ENCODE results near the gene CMC2. TPM values are rescaled to one million over a fixed set of nuclear protein-coding genes. Genes with fewer than 3 reads are reported as not detected.

CMC2 gene
- total RNA-seq, 1 donor = 30.7 TPM

DNA sequence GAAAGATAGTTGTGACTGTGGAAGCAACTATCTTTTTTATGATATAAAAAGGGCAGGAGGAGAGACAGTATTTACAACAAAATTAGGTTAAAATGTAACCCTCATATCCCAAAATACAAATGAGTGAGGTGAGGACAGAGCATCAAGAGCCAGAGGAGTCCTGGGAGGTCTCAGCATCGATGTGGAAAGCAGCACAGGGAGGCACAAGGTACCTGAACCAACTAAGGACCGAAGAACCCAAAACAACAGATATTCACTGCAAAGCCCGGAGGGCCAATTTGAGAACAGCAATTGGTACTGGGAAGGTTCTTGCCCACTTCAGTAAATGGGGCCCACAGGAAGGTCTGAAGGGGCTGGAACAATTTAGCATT lies 37.6 kb downstream of the CMC2 start:
- TF ChIP-seq, protein P1, sequence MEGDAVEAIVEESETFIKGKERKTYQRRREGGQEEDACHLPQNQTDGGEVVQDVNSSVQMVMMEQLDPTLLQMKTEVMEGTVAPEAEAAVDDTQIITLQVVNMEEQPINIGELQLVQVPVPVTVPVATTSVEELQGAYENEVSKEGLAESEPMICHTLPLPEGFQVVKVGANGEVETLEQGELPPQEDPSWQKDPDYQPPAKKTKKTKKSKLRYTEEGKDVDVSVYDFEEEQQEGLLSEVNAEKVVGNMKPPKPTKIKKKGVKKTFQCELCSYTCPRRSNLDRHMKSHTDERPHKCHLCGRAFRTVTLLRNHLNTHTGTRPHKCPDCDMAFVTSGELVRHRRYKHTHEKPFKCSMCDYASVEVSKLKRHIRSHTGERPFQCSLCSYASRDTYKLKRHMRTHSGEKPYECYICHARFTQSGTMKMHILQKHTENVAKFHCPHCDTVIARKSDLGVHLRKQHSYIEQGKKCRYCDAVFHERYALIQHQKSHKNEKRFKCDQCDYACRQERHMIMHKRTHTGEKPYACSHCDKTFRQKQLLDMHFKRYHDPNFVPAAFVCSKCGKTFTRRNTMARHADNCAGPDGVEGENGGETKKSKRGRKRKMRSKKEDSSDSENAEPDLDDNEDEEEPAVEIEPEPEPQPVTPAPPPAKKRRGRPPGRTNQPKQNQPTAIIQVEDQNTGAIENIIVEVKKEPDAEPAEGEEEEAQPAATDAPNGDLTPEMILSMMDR (IDR thresholded peaks at IDR 0.05; ENCODE audit: insufficient read depth, low read depth, low read length) = no peak

DNA sequence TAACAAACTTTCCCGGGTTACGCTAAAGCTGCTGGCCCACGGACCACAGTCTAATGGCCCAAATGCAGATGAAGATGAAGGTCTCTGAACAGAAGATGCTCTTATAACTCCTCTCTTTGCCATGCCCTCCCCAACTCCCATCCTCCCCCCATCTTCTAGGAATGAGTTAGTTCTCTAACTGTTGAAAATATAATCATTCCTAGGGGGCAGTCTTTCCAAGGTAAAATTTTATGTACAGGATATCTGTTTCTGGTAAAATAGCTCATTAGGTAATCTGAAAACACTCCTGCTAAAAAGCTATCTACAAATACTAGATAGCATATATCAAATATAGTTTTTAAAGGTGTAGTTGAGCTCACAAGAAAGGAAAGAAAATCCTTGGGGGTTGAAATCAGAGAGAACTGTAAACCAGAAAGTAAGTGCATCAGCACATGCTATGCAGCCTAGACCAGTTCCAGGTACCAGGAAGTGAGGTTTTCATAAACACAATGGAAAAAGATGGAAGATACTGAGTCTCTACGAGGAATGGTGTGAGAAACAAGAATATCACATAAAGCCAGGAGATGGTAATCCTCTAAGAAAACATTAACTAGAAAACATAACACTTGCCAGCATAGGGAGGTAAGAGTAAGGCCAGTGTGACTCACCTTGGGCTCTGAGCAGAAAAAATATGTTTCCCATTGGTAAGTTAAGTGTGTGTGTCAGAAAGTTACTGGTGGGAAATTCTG lies 38.1 kb downstream of the CMC2 start:
- H3K4me3 ChIP-seq (ENCODE audit: low read depth, low read length) = no peak overlapping the region
- no peak for DNase-seq (ENCODE audit: low read depth)
- TF ChIP-seq, protein P1 (IDR thresholded peaks at IDR 0.05; ENCODE audit: insufficient read depth, low read depth, low read length) = peak; percentile 28

More for the DNA sequence above, 37.6 kb downstream of the CMC2 start:
- H3K4me3 ChIP-seq (ENCODE audit: low read depth, low read length) = no peak overlapping the region
- DNase-seq (ENCODE audit: low read depth) = no peak

DNA sequence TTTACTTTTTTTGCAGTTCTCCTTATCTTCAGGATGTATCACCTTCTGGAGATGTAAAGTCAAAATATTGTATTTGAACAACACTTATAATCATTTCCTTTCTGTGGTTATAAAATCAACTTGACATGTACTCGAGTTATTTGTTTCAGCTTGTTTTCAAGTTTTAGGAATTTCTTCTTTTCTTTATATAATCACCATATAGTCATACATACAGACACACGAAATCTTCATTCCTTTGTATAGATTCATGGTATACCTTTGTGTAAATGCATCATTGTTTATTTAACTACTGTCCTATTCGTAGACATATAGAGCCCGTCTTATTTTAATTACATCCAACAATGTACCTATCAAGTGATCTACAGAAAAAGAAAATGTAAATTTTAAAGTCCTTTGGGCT lies 40.1 kb downstream of the CMC2 start:
- H3K4me3 ChIP-seq (ENCODE audit: low read depth, low read length) = no peak overlapping the region
- TF ChIP-seq, protein P1 (IDR thresholded peaks at IDR 0.05; ENCODE audit: insufficient read depth, low read depth, low read length) = no peak
- no peak for DNase-seq (ENCODE audit: low read depth)

DNA sequence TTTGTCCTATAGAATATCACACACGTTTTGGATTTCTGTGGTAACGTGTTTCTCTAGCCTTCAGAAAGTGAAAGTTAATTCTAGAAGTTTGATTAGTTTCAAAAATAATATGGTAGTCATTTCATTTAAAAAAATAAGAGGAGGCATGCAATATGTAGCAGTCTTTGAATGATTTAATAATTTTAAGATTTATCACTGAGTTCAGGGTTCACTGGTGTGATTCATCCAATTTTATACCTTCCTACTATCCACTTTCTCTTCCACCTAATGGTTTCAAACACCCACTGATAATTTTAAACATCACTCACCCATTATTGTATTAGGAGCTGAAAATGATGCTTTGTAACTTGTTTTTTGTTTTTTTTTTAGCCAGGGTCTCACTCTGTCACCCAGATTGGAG lies 42.3 kb downstream of the CMC2 start:
- TF ChIP-seq, protein P1 (IDR thresholded peaks at IDR 0.05; ENCODE audit: insufficient read depth, low read depth, low read length) = no peak
- no peak overlapping the region for H3K4me3 ChIP-seq (ENCODE audit: low read depth, low read length)
- no peak for DNase-seq (ENCODE audit: low read depth)

DNA sequence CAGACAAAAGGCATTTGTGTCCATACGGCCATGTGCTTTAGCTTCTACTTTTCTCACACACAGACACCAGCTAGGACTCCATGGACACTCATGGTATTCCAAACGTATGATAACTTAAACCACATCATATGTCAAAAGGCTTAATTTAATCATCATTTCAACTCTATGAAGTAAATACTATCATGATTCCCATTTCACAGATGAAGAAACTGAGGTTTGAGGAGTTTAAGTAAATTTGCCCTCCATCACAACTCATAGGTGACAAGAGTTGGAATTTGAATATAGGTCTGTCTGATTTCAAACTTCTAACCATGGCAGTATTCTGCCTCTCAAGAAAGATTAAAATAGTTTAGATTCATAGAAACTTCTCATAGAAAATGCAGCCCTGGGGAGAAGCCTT lies 43.8 kb downstream of the CMC2 start:
- no peak overlapping the region for H3K4me3 ChIP-seq (ENCODE audit: low read depth, low read length)
- no peak for DNase-seq (ENCODE audit: low read depth)
- TF ChIP-seq, protein P1 (IDR thresholded peaks at IDR 0.05; ENCODE audit: insufficient read depth, low read depth, low read length) = no peak

DNA sequence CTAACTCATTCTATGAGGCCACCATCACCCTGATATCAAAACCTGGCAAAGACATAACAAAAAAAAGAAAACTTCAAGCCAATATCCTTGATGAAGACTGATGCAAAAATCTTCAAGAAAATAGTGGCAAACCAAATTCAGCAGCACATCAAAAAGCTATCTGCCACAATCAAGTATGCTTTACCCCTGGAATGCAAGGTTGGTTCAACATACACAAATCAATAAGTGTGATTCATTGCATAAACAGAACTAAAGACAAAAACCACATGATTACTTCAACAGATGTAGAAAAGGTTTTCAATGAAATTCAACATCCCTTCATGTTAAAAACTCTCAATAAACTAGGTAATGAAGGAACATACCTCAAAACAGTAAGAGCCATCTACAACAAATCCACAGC lies 48.4 kb downstream of the CMC2 start:
- no peak overlapping the region for H3K4me3 ChIP-seq (ENCODE audit: low read depth, low read length)
- no peak for DNase-seq (ENCODE audit: low read depth)
- TF ChIP-seq, protein P1 (IDR thresholded peaks at IDR 0.05; ENCODE audit: insufficient read depth, low read depth, low read length) = no peak

DNA sequence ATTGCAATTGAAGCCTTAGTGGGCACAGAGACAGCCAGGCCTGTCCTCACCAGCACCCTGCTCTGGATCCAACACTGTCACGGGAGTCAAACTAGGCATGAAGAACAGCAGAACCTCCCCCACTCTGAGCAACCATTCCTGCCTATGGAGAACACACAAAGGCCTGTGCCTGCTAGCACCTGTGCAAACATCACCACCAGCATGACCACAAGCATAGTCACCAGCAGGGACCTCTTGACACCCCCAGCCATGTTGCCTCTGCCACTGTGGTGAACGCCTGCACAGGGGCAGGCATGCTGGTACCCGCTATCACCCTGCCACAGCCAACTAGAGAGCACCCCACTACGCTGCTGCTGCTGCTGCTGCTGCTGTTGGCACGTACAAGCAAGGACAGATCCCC lies 51.7 kb downstream of the CMC2 start:
- no peak overlapping the region for H3K4me3 ChIP-seq (ENCODE audit: low read depth, low read length)
- DNase-seq (ENCODE audit: low read depth) = no peak
- TF ChIP-seq, protein P1 (IDR thresholded peaks at IDR 0.05; ENCODE audit: insufficient read depth, low read depth, low read length) = no peak
